HEK293 (cell line): ENCODE results near the gene TTLL12.

Source experiments
- FEZF1 ChIP-seq: fragments of 450-650 bp; formaldehyde crosslinking; IDR thresholded peaks from 2 replicates; pipeline ENCODE4 v1.5.1; 2016; ENCODE audit warnings: missing biosample characterization, missing genetic modification characterization
- KLF17 ChIP-seq: fragments of 450-650 bp; formaldehyde crosslinking; IDR thresholded peaks from 2 replicates; pipeline ENCODE4 v1.5.1; 2016; ENCODE audit warnings: missing biosample characterization, missing genetic modification characterization
- OVOL3 ChIP-seq: fragments of 450-650 bp; formaldehyde crosslinking; IDR thresholded peaks from 2 replicates; pipeline ENCODE4 v1.5.1; 2016; ENCODE audit warnings: missing biosample characterization, missing genetic modification characterization
- PRDM6 ChIP-seq: fragments of 450-650 bp; formaldehyde crosslinking; IDR thresholded peaks from 2 replicates; pipeline ENCODE4 v1.5.1; 2017; ENCODE audit warnings: missing biosample characterization, missing genetic modification characterization
- SCRT2 ChIP-seq: fragments of 450-650 bp; formaldehyde crosslinking; IDR thresholded peaks from 2 replicates; pipeline ENCODE4 v1.5.1; 2016; ENCODE audit warnings: missing biosample characterization, missing genetic modification characterization
- SP7 ChIP-seq: fragments of 450-650 bp; formaldehyde crosslinking; IDR thresholded peaks from 2 replicates; pipeline ENCODE4 v1.5.1; 2016; ENCODE audit warnings: missing biosample characterization, missing genetic modification characterization
- ZBTB1 ChIP-seq: fragments of 450-650 bp; formaldehyde crosslinking; IDR thresholded peaks from 2 replicates; pipeline ENCODE4 v1.5.1; 2016; ENCODE audit warnings: missing biosample characterization, missing genetic modification characterization
- ZBTB11 ChIP-seq: fragments of 450-650 bp; formaldehyde crosslinking; conservative IDR thresholded peaks from 2 replicates; pipeline ENCODE4 v1.5.1; 2016; ENCODE audit warnings: low read depth, missing biosample characterization, missing genetic modification characterization
- ZBTB20 ChIP-seq: fragments of 450-650 bp; formaldehyde crosslinking; IDR thresholded peaks from 2 replicates; pipeline ENCODE4 v1.5.1; 2016; ENCODE audit warnings: missing biosample characterization, missing genetic modification characterization
- ZBTB26 ChIP-seq: fragments of 450-650 bp; formaldehyde crosslinking; optimal IDR thresholded peaks from 2 replicates; pipeline ENCODE3; 2016; ENCODE audit warnings: missing biosample characterization, mild to moderate bottlenecking, missing genetic modification characterization
- ZBTB6 ChIP-seq: fragments of 450-650 bp; formaldehyde crosslinking; IDR thresholded peaks from 2 replicates; pipeline ENCODE4 v1.5.1; 2017; ENCODE audit warnings: missing biosample characterization, missing genetic modification characterization
- ZBTB8A ChIP-seq: fragments of 450-650 bp; formaldehyde crosslinking; IDR thresholded peaks from 2 replicates; pipeline ENCODE4 v1.5.1; 2016; ENCODE audit warnings: missing biosample characterization, missing genetic modification characterization
- ZNF155 ChIP-seq: fragments of 450-650 bp; formaldehyde crosslinking; IDR thresholded peaks from 2 replicates; pipeline ENCODE4 v1.5.1; 2016; ENCODE audit warnings: missing biosample characterization, missing genetic modification characterization
- ZNF169 ChIP-seq: fragments of 450-650 bp; formaldehyde crosslinking; IDR thresholded peaks from 2 replicates; pipeline ENCODE4 v1.5.1; 2016; ENCODE audit warnings: missing biosample characterization, missing genetic modification characterization
- ZNF19 ChIP-seq: fragments of 450-650 bp; formaldehyde crosslinking; IDR thresholded peaks from 2 replicates; pipeline ENCODE4; 2016; ENCODE audit warnings: missing biosample characterization, missing genetic modification characterization, low read depth
- ZNF214 ChIP-seq: fragments of 450-650 bp; formaldehyde crosslinking; IDR thresholded peaks from 2 replicates; pipeline ENCODE4 v1.5.1; 2017; ENCODE audit warnings: missing biosample characterization, mild to moderate bottlenecking, missing genetic modification characterization, borderline replicate concordance
- ZNF23 ChIP-seq: fragments of 450-650 bp; formaldehyde crosslinking; IDR thresholded peaks from 2 replicates; pipeline ENCODE4 v1.5.1; 2016; ENCODE audit warnings: missing biosample characterization, missing genetic modification characterization, borderline replicate concordance
- ZNF239 ChIP-seq: fragments of 450-650 bp; formaldehyde crosslinking; IDR thresholded peaks from 2 replicates; pipeline ENCODE4 v1.5.1; 2016; ENCODE audit warnings: missing biosample characterization, missing genetic modification characterization
- ZNF398 ChIP-seq: fragments of 450-650 bp; formaldehyde crosslinking; IDR thresholded peaks from 2 replicates; pipeline ENCODE4 v1.5.1; 2017; ENCODE audit warnings: missing biosample characterization, missing genetic modification characterization
- ZNF433 ChIP-seq: fragments of 450-650 bp; formaldehyde crosslinking; IDR thresholded peaks from 2 replicates; pipeline ENCODE4 v1.5.1; 2016; ENCODE audit warnings: missing biosample characterization, missing genetic modification characterization, low read depth
- ZNF610 ChIP-seq: fragments of 450-650 bp; formaldehyde crosslinking; IDR thresholded peaks from 2 replicates; pipeline ENCODE4 v1.5.1; 2016; ENCODE audit warnings: missing biosample characterization, missing genetic modification characterization, borderline replicate concordance
- ZNF658 ChIP-seq: fragments of 450-650 bp; formaldehyde crosslinking; IDR thresholded peaks from 2 replicates; pipeline ENCODE4; 2016; ENCODE audit warnings: missing biosample characterization, missing genetic modification characterization
- ZNF692 ChIP-seq: fragments of 450-650 bp; formaldehyde crosslinking; IDR thresholded peaks from 2 replicates; pipeline ENCODE4 v1.5.1; 2016; ENCODE audit warnings: missing biosample characterization, missing genetic modification characterization
- ZNF747 ChIP-seq: fragments of 450-650 bp; formaldehyde crosslinking; IDR thresholded peaks from 2 replicates; pipeline ENCODE4 v1.5.1; 2016; ENCODE audit warnings: missing biosample characterization, missing genetic modification characterization
- ZNF792 ChIP-seq: fragments of 450-650 bp; formaldehyde crosslinking; IDR thresholded peaks from 2 replicates; pipeline ENCODE4 v1.5.1; 2016; ENCODE audit warnings: missing biosample characterization, missing genetic modification characterization
- ZNF837 ChIP-seq: fragments of 450-650 bp; formaldehyde crosslinking; IDR thresholded peaks from 2 replicates; pipeline ENCODE4 v1.5.1; 2016; ENCODE audit warnings: missing biosample characterization, missing genetic modification characterization
- ZNF843 ChIP-seq: fragments of 450-650 bp; formaldehyde crosslinking; IDR thresholded peaks from 2 replicates; pipeline ENCODE4 v1.5.1; 2016; ENCODE audit warnings: missing biosample characterization, missing genetic modification characterization
- ZSCAN30 ChIP-seq: fragments of 450-650 bp; IDR thresholded peaks from 2 replicates; pipeline ENCODE4 v1.5.1; 2018; ENCODE audit warnings: missing biosample characterization, mild to moderate bottlenecking, missing genetic modification characterization, moderate library complexity

The TTLL12 gene

GRCh38 chr22:43142880-43143562 is 43.9 kb downstream of the TTLL12 start, which contains the start of gene MCAT (continued):
- TF ChIP-seq ZNF692 (tag by site-specific recombination) (peak; percentile 82), ZNF610 (tag by site-specific recombination) (no peak), ZBTB11 (tag by site-specific recombination) (peak; percentile 99), PRDM6 (tag by site-specific recombination) (no peak), SCRT2 (tag by site-specific recombination) (no peak), ZBTB20 (tag by site-specific recombination) (peak; percentile 78), ZNF23 (tag by site-specific recombination) (no peak), ZBTB1 (no peak), OVOL3 (0 out of 2 replicates have a peak, but pooled peaks have one; percentile 59), KLF17 (tag by site-specific recombination) (peak; percentile 81), ZNF239 (tag by site-specific recombination) (no peak), ZNF792 (tag by site-specific recombination) (no peak), ZNF747 (tag by site-specific recombination) (no peak), ZNF169 (tag by site-specific recombination) (no peak), FEZF1 (tag by site-specific recombination) (no peak), ZNF155 (tag by site-specific recombination) (no peak), ZBTB26 (peak; percentile 94), ZBTB6 (tag by site-specific recombination) (peak; percentile 42; the same call in 1 of the 2 replicates), ZNF214 (no peak), ZNF658 (no peak), ZNF433 (tag by site-specific recombination) (no peak), ZNF398 (tag by site-specific recombination) (peak; percentile 16; the same call in 1 of the 2 replicates), ZNF19 (no peak), ZBTB8A (tag by site-specific recombination) (peak; percentile 41), ZNF837 (tag by site-specific recombination) (no peak), SP7 (tag by site-specific recombination) (peak; percentile 64), ZNF843 (tag by site-specific recombination) (no peak), ZSCAN30 (tag by site-specific recombination) (peak; percentile 89)
